Right atrium auricular region (tissue), 2 donors: Measurements from ENCODE around the gene PSMC1. TPM values are rescaled to one million over a fixed set of nuclear protein-coding genes. Genes with fewer than 3 reads are reported as not detected.

Experiments used
- DNase-seq: peaks from one replicate; pipeline ENCODE4 v3.0.0-alpha.2; 2019; ENCODE audit warnings: low spot score
- H3K27ac ChIP-seq, 2 donors: fragments of 200-600 bp; sonication (generic); 1 replicate in 1 of 2; 2 replicates in 1 of 2; pipeline ENCODE4 v1.5.1; 2016 to 2019
- H3K27me3 ChIP-seq, 2 donors: fragments of 200-600 bp; sonication (generic); one replicate each; pipeline versions ENCODE4 v1.5.1 to v1.6.0; 2017 to 2019
- H3K36me3 ChIP-seq: fragments of 200-600 bp; sonication (generic); one replicate; pipeline ENCODE4 v1.5.1; 2016
- H3K4me1 ChIP-seq, 2 donors: fragments of 200-600 bp; sonication (generic); one replicate each; pipeline versions ENCODE4 v1.5.1 to v1.6.0; 2017 to 2019
- H3K4me3 ChIP-seq, 2 donors: fragments of 200-600 bp; sonication (generic); 1 replicate in 1 of 2; 2 replicates in 1 of 2; pipeline ENCODE4 v1.5.1; 2017 to 2019; ENCODE audit warnings: mild to moderate bottlenecking in 1 of 2, moderate library complexity in 1 of 2
- H3K9me3 ChIP-seq, 2 donors: fragments of 200-600 bp; sonication (generic); one replicate each; pipeline ENCODE4 v1.5.1; 2019
- total RNA-seq, 2 donors: library from RNA; depleted of rRNA; stranded (reverse); fragments of >200 nt; gene quantifications; one replicate each; pipeline ENCODE4 v1.1.0, GENCODE V29; 2016
- TF ChIP-seq, protein P1 (sequence below), 2 donors: fragments of 200-600 bp; sonication (generic); IDR thresholded peaks; one replicate each; pipeline ENCODE4 v1.5.1; 2019; ENCODE audit warnings: antibody characterized with exemption in 2 of 2

PSMC1 gene
- total RNA-seq, 2 donors from 2014 or later = 142 to 159 TPM

DNA sequence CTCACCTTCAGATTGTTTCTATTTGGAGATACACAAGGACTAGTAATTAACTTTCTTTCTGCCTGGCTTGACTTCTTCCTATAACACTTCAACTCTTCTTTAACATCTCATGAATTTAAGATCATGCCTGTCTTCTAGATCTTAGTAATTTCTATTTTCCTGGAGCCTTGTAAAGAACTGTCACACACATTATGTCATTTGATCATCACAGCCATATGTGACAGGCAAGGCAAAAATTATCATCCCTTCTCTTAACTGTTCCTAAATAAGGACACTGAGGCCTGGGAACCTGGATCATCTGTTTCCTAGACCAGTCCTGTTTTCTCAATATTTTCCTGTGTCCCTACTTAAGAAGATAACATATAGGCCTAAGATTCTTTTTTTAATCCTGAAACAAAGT, 48.1 kb downstream of the PSMC1 start:
- peaks cover 24% of the 10 kb centered on the region for H3K36me3 ChIP-seq
- H3K27me3 ChIP-seq = no peaks in the 10 kb centered on the region
- H3K9me3 ChIP-seq = no peaks in the 10 kb centered on the region
- H3K4me1 ChIP-seq = peaks cover 0 to 16% of the 10 kb centered on the region in 2 donors
- no peak overlapping the region for H3K4me3 ChIP-seq
- TF ChIP-seq, protein P1, sequence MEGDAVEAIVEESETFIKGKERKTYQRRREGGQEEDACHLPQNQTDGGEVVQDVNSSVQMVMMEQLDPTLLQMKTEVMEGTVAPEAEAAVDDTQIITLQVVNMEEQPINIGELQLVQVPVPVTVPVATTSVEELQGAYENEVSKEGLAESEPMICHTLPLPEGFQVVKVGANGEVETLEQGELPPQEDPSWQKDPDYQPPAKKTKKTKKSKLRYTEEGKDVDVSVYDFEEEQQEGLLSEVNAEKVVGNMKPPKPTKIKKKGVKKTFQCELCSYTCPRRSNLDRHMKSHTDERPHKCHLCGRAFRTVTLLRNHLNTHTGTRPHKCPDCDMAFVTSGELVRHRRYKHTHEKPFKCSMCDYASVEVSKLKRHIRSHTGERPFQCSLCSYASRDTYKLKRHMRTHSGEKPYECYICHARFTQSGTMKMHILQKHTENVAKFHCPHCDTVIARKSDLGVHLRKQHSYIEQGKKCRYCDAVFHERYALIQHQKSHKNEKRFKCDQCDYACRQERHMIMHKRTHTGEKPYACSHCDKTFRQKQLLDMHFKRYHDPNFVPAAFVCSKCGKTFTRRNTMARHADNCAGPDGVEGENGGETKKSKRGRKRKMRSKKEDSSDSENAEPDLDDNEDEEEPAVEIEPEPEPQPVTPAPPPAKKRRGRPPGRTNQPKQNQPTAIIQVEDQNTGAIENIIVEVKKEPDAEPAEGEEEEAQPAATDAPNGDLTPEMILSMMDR (IDR thresholded peaks at IDR 0.05) = no peak
- no peak for DNase-seq
- H3K27ac ChIP-seq = no peak overlapping the region

DNA sequence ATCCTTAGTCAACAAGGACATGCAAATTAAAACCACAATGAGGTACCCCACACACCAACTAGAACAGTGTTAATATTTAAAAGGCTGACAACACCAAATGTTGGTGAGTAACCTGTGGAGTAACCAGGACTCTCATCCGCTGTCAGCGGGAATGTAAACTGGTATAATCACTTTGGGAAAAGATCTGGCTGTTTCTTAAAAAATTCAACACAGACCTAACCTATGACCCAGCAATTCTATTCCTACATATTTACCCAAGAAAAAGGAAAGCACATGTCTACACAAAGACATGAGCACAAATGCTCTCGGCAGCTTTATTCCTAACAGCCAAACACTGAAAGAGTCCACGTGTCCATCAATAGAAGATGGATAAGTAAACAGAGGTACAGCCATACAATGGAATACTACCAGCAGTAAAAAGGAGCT, 48.8 kb downstream of the PSMC1 start:
- TF ChIP-seq, protein P1 (IDR thresholded peaks at IDR 0.05) = no peak
- Histone ChIP-seq H3K27ac (no peak overlapping the region), H3K9me3 (no peaks in the 10 kb centered on the region), H3K36me3 (peaks cover 28% of the 10 kb centered on the region), H3K4me3 (no peak overlapping the region), H3K27me3 (no peaks in the 10 kb centered on the region), H3K4me1 (peaks cover 0 to 16% of the 10 kb centered on the region in 2 donors)
- no peak for DNase-seq

DNA sequence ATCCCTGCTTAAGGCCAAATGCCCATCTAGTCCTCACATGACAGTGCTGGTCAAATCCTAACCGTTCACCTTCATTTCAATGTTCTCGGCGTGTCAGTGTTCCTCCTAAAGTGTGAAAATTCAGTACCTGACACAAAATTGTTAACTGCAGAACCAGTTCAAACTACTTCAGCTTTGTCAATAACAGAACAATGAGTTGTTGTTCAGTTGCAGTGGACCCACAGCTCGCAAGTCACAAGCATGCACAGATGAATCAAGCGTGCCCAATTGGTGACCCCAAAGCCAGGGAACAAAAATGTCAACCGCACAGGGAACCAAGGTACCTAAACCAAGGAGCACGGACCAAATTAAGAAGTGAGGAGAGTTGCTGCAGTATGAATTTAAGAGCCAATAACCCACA, 52.2 kb downstream of the PSMC1 start:
- no peak overlapping the region for H3K4me3 ChIP-seq
- peaks cover 48% of the 10 kb centered on the region for H3K36me3 ChIP-seq
- DNase-seq = no peak
- H3K27me3 ChIP-seq = no peaks in the 10 kb centered on the region
- no peaks in the 10 kb centered on the region for H3K4me1 ChIP-seq
- no peak overlapping the region for H3K27ac ChIP-seq
- TF ChIP-seq, protein P1 (IDR thresholded peaks at IDR 0.05) = no peak
- no peaks in the 10 kb centered on the region for H3K9me3 ChIP-seq

DNA sequence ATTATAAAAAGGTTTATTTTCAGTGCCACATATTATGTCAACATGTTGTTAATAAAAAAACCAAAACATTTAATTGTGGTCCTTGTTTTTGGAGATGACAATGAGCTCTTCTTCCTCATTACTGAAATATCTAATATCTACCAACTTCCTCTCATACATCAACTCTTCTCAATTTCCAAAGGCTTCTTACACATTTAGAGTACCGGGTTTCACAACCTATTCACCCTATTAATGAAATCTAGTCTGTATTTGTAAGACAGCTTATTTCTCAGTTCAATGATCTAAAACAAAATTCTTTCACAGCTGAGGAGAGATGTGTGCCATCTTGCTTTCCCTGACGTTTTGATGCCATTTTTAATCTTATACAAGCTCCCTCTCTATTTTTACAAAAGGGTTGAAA, 60.9 kb downstream of the PSMC1 start:
- TF ChIP-seq, protein P1 (IDR thresholded peaks at IDR 0.05) = no peak
- no peaks in the 10 kb centered on the region for H3K27me3 ChIP-seq
- H3K9me3 ChIP-seq = no peaks in the 10 kb centered on the region
- peaks cover 28% of the 10 kb centered on the region for H3K36me3 ChIP-seq
- DNase-seq = no peak
- H3K4me1 ChIP-seq = no peaks in the 10 kb centered on the region
- H3K27ac ChIP-seq = no peak overlapping the region
- H3K4me3 ChIP-seq = no peak overlapping the region

DNA sequence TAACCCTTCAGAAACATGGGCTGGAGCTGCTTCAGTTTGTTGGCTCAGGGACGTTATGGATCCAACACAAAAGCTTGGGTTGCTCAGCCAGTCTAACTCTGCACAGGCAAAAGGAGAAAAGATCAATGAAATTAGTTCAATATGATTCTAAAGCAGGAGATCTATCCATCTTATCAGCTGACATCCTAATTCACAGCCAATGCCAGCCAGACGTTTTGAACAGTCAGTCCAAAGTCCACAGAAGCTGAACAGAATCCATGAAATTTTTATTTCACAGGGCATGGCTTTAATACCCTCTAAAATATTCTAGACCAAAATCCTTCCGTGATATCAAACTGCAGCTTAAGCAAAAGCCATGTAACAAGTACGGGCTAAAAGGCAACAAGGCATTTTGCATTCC, 61.7 kb downstream of the PSMC1 start:
- TF ChIP-seq, protein P1 (IDR thresholded peaks at IDR 0.05) = no peak
- H3K27ac ChIP-seq = no peak overlapping the region

DNA sequence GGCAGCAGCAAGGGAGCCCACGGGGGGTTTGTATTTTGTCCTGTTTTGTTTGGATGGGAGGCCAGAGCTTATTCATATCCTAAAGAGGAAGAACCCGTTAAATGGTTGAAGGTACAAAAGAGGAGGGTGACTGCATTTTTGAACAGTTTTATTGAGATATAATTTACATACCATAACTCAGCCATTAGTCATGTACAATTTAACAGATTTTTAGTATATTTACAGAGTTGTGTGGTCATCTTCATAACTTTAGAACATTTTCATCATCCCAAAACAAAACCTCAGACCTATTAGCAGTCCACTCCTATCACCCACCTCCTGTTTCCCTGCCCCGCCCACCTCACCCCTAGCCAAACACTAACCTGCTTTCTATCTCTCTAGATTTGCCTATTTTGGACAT, 62.8 kb downstream of the PSMC1 start:
- peaks cover 16% of the 10 kb centered on the region for H3K36me3 ChIP-seq
- TF ChIP-seq, protein P1 (IDR thresholded peaks at IDR 0.05) = no peak
- H3K27ac ChIP-seq = no peak overlapping the region
- H3K4me1 ChIP-seq = no peaks in the 10 kb centered on the region
- H3K27me3 ChIP-seq = no peaks in the 10 kb centered on the region
- H3K4me3 ChIP-seq = no peak overlapping the region
- no peaks in the 10 kb centered on the region for H3K9me3 ChIP-seq
- no peak for DNase-seq

More for the DNA sequence above, 61.7 kb downstream of the PSMC1 start:
- Histone ChIP-seq H3K9me3 (no peaks in the 10 kb centered on the region), H3K27me3 (no peaks in the 10 kb centered on the region), H3K4me1 (no peaks in the 10 kb centered on the region), H3K4me3 (no peak overlapping the region), H3K36me3 (peaks cover 25% of the 10 kb centered on the region)
- DNase-seq = no peak
